22Rv1 (cell line): ENCODE data around the gene SSBP2.
"Not testable (repeated sequence)": the region's sequence is repeated elsewhere in the genome, so short reads cannot be mapped to it uniquely, and the experiment has no call there.

Source experiments
- H3K27ac ChIP-seq: fragments of 450-650 bp; 2 replicates; pipeline ENCODE4 v1.5.1; 2017
- CTCF ChIP-seq: fragments of 450-650 bp; IDR thresholded peaks from 2 replicates; pipeline ENCODE4 v1.5.1; 2017; ENCODE audit warnings: mild to moderate bottlenecking
- ZFX ChIP-seq: fragments of 450-650 bp; IDR thresholded peaks from 2 replicates; pipeline ENCODE4 v1.6.1; 2017; ENCODE audit warnings: antibody characterized with exemption, borderline replicate concordance

SSBP2 gene

GRCh38 chr5:81679885-81680284 lies 71.0 kb downstream of the SSBP2 start:
- H3K27ac ChIP-seq = no peak overlapping the region
- no peak for TF ChIP-seq ZFX
- no peak for TF ChIP-seq CTCF

GRCh38 chr5:81675420-81675819 lies 75.5 kb downstream of the SSBP2 start:
- H3K27ac ChIP-seq = no peak overlapping the region
- TF ChIP-seq CTCF = no peak

GRCh38 chr5:81665795-81666194 lies 85.1 kb downstream of the SSBP2 start:
- no peak for TF ChIP-seq ZFX
- TF ChIP-seq CTCF = no peak
- H3K27ac ChIP-seq = no peak overlapping the region

- H3K27ac ChIP-seq = not testable (repeated sequence)
These were observed 90.3 kb downstream of the SSBP2 start for GRCh38 chr5:81660624-81661023.

- H3K27ac ChIP-seq = no peak overlapping the region
- TF ChIP-seq CTCF (no peak), ZFX (no peak)
These were observed 93.5 kb downstream of the SSBP2 start for GRCh38 chr5:81657386-81657785.

- H3K27ac ChIP-seq = no peak overlapping the region
- TF ChIP-seq ZFX = no peak
- no peak for TF ChIP-seq CTCF
These were observed 94.1 kb downstream of the SSBP2 start for GRCh38 chr5:81656783-81657182.

- no peak overlapping the region for H3K27ac ChIP-seq
- TF ChIP-seq CTCF (no peak), ZFX (no peak)
These were observed 99.9 kb downstream of the SSBP2 start for GRCh38 chr5:81650987-81651386.

GRCh38 chr5:81646469-81646995 lies 104.4 kb downstream of the SSBP2 start:
- TF ChIP-seq CTCF (no peak), ZFX (no peak)
- no peak overlapping the region for H3K27ac ChIP-seq
